ENCODE results near the gene NUP62.
"Not testable (repeated sequence)": the region's sequence is repeated elsewhere in the genome, so short reads cannot be mapped to it uniquely, and the experiment has no call there.

The NUP62 gene

GRCh38 chr19:49959892-49960291 lies 30.6 kb upstream of the NUP62 start:
- peaks cover 27% of the 10 kb centered on the region for H3K27me3 Mint-ChIP-seq
- not testable (repeated sequence) for H3K36me3 Mint-ChIP-seq (ENCODE audit: insufficient read depth); ATAC-seq (replicated peaks; ENCODE audit: extremely low read depth, poor library complexity, severe bottlenecking); H3K4me1 Mint-ChIP-seq; H3K27ac Mint-ChIP-seq (ENCODE audit: low read depth); H3K9me3 Mint-ChIP-seq; DNase-seq (ENCODE audit: low spot score in 2 of 2); H3K4me3 Mint-ChIP-seq

DNA sequence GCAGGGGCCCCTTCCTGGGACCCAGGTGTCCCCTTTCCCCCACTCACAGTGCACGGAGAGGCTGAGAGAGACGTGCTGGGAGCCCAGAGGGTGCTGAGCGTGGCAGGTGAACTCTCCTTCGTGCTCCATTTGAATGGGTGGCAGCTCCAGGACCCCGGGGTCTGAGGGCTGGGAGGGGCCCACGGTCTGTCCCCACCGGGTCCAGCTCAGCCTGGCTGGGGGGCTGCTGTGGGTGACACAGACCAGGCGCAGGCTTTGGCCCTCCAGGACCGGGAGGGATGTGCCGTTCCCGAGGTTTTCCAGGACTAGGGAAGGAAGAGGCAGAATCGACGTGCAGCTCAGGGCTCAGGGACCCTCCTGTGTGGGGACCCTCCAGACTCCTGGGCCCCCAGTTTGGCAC lies 29.3 kb upstream of the NUP62 start:
- H3K9me3 Mint-ChIP-seq; H3K36me3 Mint-ChIP-seq (ENCODE audit: insufficient read depth); H3K4me3 Mint-ChIP-seq; H3K4me1 Mint-ChIP-seq; DNase-seq (ENCODE audit: low spot score in 2 of 2); H3K27ac Mint-ChIP-seq (ENCODE audit: low read depth); ATAC-seq (replicated peaks; ENCODE audit: extremely low read depth, poor library complexity, severe bottlenecking): not testable (repeated sequence)
- H3K27me3 Mint-ChIP-seq: peaks cover 36% of the 10 kb centered on the region

DNA sequence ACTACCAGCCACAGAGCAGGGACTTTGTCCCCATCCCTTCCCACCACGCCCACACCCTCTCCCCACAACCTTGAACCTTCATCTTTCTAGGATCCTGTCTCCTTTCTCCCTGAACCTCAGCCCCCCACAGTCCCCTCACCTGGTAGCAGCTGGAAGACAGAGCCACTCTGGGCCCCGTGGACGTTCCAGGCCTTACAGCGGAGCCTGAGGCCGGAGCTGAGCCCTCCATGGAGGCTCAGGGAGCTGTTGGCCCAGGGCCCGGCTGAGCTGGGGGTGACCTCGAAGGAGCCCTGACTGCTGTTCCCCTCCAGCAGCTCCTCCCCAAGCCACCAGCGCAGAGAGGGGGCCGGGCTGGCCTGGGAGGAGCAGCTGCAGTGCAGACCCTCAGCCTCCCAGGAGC lies 28.8 kb upstream of the NUP62 start:
- DNase-seq (ENCODE audit: low spot score in 2 of 2); ATAC-seq (replicated peaks; ENCODE audit: extremely low read depth, poor library complexity, severe bottlenecking); H3K27ac Mint-ChIP-seq (ENCODE audit: low read depth); H3K36me3 Mint-ChIP-seq (ENCODE audit: insufficient read depth); H3K4me3 Mint-ChIP-seq; H3K4me1 Mint-ChIP-seq; H3K9me3 Mint-ChIP-seq: not testable (repeated sequence)
- H3K27me3 Mint-ChIP-seq: peaks cover 36% of the 10 kb centered on the region

GRCh38 chr19:49957262-49957915 lies 28.1 kb upstream of the NUP62 start:
- Mint-ChIP-seq H3K4me3 (no peak overlapping the region), H3K27me3 (peaks cover 41% of the 10 kb centered on the region), H3K4me1 (no peaks in the 10 kb centered on the region), H3K9me3 (no peaks in the 10 kb centered on the region), H3K36me3 (ENCODE audit: insufficient read depth) (no peaks in the 10 kb centered on the region), H3K27ac (ENCODE audit: low read depth) (no peak overlapping the region)
- no peak for DNase-seq (ENCODE audit: low spot score in 2 of 2)
- ATAC-seq (replicated peaks; ENCODE audit: extremely low read depth, poor library complexity, severe bottlenecking): no peak

DNA sequence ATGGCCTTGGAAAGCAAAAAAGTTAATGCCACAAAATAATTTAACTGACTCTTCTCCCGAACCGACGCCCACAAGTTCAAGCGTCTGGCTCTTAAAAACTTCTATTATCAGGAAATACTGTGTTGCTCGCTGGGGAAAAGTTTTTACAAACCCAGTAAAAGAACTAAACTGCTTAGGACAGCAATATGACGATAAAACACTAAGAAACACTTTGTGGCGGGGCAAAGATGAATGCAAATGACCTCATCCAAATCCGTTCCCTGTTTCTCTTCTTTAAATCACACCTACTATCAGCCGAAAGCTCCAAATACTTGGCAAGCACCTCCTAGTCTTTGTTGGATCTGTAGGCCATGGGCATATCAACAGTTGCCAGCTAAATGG lies 26.8 kb upstream of the NUP62 start:
- Mint-ChIP-seq H3K4me3 (no peak overlapping the region), H3K9me3 (no peaks in the 10 kb centered on the region), H3K36me3 (ENCODE audit: insufficient read depth) (no peaks in the 10 kb centered on the region), H3K27me3 (peaks cover 51% of the 10 kb centered on the region), H3K27ac (ENCODE audit: low read depth) (no peak overlapping the region), H3K4me1 (no peaks in the 10 kb centered on the region)
- DNase-seq (ENCODE audit: low spot score in 2 of 2) (no peak), ATAC-seq (replicated peaks; ENCODE audit: extremely low read depth, poor library complexity, severe bottlenecking) (no peak)

GRCh38 chr19:49954933-49955332 lies 25.6 kb upstream of the NUP62 start:
- H3K9me3 Mint-ChIP-seq: no peaks in the 10 kb centered on the region
- peaks cover 63% of the 10 kb centered on the region for H3K27me3 Mint-ChIP-seq
- no peaks in the 10 kb centered on the region for H3K36me3 Mint-ChIP-seq (ENCODE audit: insufficient read depth)
- H3K27ac Mint-ChIP-seq (ENCODE audit: low read depth): no peak overlapping the region
- H3K4me1 Mint-ChIP-seq: no peaks in the 10 kb centered on the region
- DNase-seq (ENCODE audit: low spot score in 2 of 2) (no peak), ATAC-seq (replicated peaks; ENCODE audit: extremely low read depth, poor library complexity, severe bottlenecking) (no peak)
- no peak overlapping the region for H3K4me3 Mint-ChIP-seq

DNA sequence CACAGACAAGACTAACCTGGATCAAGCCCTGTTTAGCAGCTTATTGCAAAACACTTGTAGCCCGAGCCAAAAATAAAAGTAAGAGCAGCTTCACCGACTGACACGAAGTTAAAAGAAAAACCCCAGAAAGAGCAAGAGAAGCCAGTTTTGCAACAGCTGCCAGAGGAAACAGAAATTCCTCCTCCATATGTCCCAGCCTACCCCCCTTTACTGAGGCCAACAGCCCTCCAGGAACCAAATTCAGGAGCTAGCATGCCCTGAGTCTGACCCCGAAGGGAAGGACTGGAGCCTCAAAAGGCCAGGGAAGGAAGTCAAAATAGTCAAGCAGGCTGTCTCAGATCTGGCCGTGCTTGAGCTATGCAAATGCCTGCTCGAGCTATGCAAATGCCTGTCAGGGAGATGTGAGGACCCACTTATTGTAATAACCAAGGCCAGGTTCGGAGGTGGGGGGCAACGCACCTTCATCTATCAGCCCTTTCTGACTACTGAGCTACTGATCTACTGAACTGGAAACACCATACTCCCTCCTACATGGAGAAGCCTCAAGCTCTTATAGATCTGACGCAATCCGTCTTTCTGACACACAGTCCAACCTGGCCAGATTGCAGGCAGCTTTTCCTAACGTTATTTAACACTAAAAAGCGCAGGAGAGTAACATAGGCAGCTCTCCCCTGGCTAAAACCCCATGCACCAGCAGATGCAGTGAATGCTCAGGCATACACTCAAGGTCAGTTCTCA lies 25.0 kb upstream of the NUP62 start:
- DNase-seq (ENCODE audit: low spot score in 2 of 2) (no peak), ATAC-seq (replicated peaks; ENCODE audit: extremely low read depth, poor library complexity, severe bottlenecking) (no peak)
- Mint-ChIP-seq H3K9me3 (no peaks in the 10 kb centered on the region), H3K27ac (ENCODE audit: low read depth) (no peak overlapping the region), H3K36me3 (ENCODE audit: insufficient read depth) (no peaks in the 10 kb centered on the region), H3K4me3 (no peak overlapping the region), H3K27me3 (peaks cover 68% of the 10 kb centered on the region), H3K4me1 (no peaks in the 10 kb centered on the region)

DNA sequence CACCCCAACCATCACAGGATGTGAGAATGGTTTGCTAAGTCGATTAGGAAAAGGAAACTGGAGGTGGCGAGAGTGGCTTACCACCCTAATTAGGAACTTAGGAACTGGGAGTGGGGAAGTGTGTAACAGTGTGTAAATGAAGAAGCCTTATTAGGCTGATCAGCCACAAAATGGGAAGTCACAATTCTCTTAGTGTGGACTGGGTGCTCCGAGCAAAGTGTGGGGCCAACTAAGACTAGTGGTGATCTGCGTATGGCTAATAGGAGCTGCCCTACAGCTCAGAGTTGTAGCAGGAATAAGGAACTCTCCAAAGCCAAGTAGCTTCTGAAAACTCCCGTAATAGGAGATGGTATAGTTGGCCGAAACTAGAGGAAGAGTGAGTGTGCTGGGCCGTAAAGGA lies 24.1 kb upstream of the NUP62 start:
- H3K9me3 Mint-ChIP-seq: no peaks in the 10 kb centered on the region
- H3K27me3 Mint-ChIP-seq: peaks cover 67% of the 10 kb centered on the region
- ATAC-seq (replicated peaks; ENCODE audit: extremely low read depth, poor library complexity, severe bottlenecking) (no peak), DNase-seq (ENCODE audit: low spot score in 2 of 2) (no peak)
- no peak overlapping the region for H3K27ac Mint-ChIP-seq (ENCODE audit: low read depth)
- H3K4me1 Mint-ChIP-seq: no peaks in the 10 kb centered on the region
- H3K4me3 Mint-ChIP-seq: no peak overlapping the region
- no peaks in the 10 kb centered on the region for H3K36me3 Mint-ChIP-seq (ENCODE audit: insufficient read depth)

GRCh38 chr19:49952906-49953305 lies 23.6 kb upstream of the NUP62 start:
- H3K36me3 Mint-ChIP-seq (ENCODE audit: insufficient read depth): no peaks in the 10 kb centered on the region
- peaks cover 62% of the 10 kb centered on the region for H3K27me3 Mint-ChIP-seq
- no peaks in the 10 kb centered on the region for H3K9me3 Mint-ChIP-seq
- H3K4me3 Mint-ChIP-seq: no peak overlapping the region
- no peak overlapping the region for H3K27ac Mint-ChIP-seq (ENCODE audit: low read depth)
- ATAC-seq (replicated peaks; ENCODE audit: extremely low read depth, poor library complexity, severe bottlenecking) (no peak), DNase-seq (ENCODE audit: low spot score in 2 of 2) (no peak)
- no peaks in the 10 kb centered on the region for H3K4me1 Mint-ChIP-seq

GRCh38 chr19:49952479-49952836 lies 23.2 kb upstream of the NUP62 start:
- no peak for DNase-seq (ENCODE audit: low spot score in 2 of 2)

GRCh38 chr19:49951806-49952478 lies 22.6 kb upstream of the NUP62 start:
- no peak for ATAC-seq (replicated peaks; ENCODE audit: extremely low read depth, poor library complexity, severe bottlenecking)
- no peak overlapping the region for H3K4me3 Mint-ChIP-seq
- H3K36me3 Mint-ChIP-seq (ENCODE audit: insufficient read depth): no peaks in the 10 kb centered on the region
- H3K4me1 Mint-ChIP-seq: no peaks in the 10 kb centered on the region
- H3K27ac Mint-ChIP-seq (ENCODE audit: low read depth): no peak overlapping the region
- peaks cover 60% of the 10 kb centered on the region for H3K27me3 Mint-ChIP-seq
- no peaks in the 10 kb centered on the region for H3K9me3 Mint-ChIP-seq
- DNase-seq (ENCODE audit: low spot score in 2 of 2): no peak

More at GRCh38 chr19:49952479-49952836, 23.2 kb upstream of the NUP62 start:
- Mint-ChIP-seq H3K4me1 (no peaks in the 10 kb centered on the region), H3K4me3 (no peak overlapping the region), H3K27me3 (peaks cover 59% of the 10 kb centered on the region), H3K36me3 (ENCODE audit: insufficient read depth) (no peaks in the 10 kb centered on the region), H3K27ac (ENCODE audit: low read depth) (no peak overlapping the region), H3K9me3 (no peaks in the 10 kb centered on the region)
- no peak for ATAC-seq (replicated peaks; ENCODE audit: extremely low read depth, poor library complexity, severe bottlenecking)

- H3K4me1 Mint-ChIP-seq: no peaks in the 10 kb centered on the region
- DNase-seq (ENCODE audit: low spot score in 2 of 2): no peak
- ATAC-seq (replicated peaks; ENCODE audit: extremely low read depth, poor library complexity, severe bottlenecking): no peak
- H3K36me3 Mint-ChIP-seq (ENCODE audit: insufficient read depth): no peaks in the 10 kb centered on the region
- no peak overlapping the region for H3K4me3 Mint-ChIP-seq
- peaks cover 69% of the 10 kb centered on the region for H3K27me3 Mint-ChIP-seq
- no peaks in the 10 kb centered on the region for H3K9me3 Mint-ChIP-seq
- no peak overlapping the region for H3K27ac Mint-ChIP-seq (ENCODE audit: low read depth)
Measured at GRCh38 chr19:49950956-49951526, 21.7 kb upstream of the NUP62 start.

GRCh38 chr19:49950590-49950948 lies 21.3 kb upstream of the NUP62 start:
- ATAC-seq (replicated peaks; ENCODE audit: extremely low read depth, poor library complexity, severe bottlenecking): no peak
- H3K27ac Mint-ChIP-seq (ENCODE audit: low read depth): no peak overlapping the region
- H3K27me3 Mint-ChIP-seq: peaks cover 72% of the 10 kb centered on the region

More at GRCh38 chr19:49950590-49950948, 21.3 kb upstream of the NUP62 start:
- DNase-seq (ENCODE audit: low spot score in 2 of 2): no peak
- Mint-ChIP-seq H3K36me3 (ENCODE audit: insufficient read depth) (no peaks in the 10 kb centered on the region), H3K9me3 (no peaks in the 10 kb centered on the region), H3K4me3 (no peak overlapping the region), H3K4me1 (no peaks in the 10 kb centered on the region)
